Stimulated activated CD8-positive, alpha-beta memory T cell treated with anti-CD3 and anti-CD28 coated beads, Interleukin-2, amount 100 ng/mL, for 48 hours (primary cell): ENCODE results near the gene ATRN.

ENCODE experiments used
- DNase-seq, 2 donors: peaks; one replicate each; pipeline ENCODE4 v3.0.0-alpha.2; 2020; ENCODE audit warnings: low read depth in 2 of 2

Gene ATRN

GRCh38 chr20:3658019-3658715 is 187.3 kb downstream of the ATRN start:
- no peak for DNase-seq

DNA sequence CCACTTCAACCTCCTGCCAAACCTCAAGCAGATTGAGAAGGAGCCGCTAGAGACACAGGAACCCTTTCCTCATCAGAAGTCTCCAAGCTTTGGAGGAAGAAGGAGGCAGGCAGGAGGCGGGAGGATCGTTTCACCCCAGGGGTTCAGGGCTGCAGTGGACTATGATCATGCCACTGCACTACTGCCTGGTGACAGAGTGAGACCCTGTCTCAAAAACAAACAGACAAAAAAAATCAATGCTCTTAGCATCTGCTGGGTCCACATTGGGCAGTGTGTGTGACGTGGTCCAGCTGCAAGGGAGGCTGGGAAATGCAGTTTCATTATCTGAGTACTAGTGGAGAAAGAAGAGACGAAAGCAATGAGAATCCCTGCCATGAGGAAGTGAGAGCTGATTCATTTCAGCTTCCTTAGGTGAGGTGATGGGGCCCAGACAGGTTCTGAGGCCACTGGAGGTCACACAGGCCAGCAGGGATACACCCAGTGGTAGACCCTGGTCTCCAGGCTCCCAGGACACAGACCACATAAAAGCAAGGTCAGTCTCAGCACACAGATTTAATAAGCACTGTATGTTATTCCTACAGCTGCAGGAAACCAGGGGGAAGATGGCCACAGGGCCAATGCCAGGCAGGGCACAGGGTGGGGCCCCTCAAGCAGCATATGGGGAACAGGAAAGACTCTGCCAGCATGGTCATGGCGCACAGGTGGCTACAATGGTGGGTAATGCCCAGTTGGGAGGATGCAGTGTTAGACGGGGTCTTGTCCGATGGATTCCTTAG is 188.1 kb downstream of the ATRN start:
- no peak for DNase-seq

- no peak for DNase-seq
Measured at GRCh38 chr20:3659492-3660261, 188.9 kb downstream of the ATRN start.

DNA sequence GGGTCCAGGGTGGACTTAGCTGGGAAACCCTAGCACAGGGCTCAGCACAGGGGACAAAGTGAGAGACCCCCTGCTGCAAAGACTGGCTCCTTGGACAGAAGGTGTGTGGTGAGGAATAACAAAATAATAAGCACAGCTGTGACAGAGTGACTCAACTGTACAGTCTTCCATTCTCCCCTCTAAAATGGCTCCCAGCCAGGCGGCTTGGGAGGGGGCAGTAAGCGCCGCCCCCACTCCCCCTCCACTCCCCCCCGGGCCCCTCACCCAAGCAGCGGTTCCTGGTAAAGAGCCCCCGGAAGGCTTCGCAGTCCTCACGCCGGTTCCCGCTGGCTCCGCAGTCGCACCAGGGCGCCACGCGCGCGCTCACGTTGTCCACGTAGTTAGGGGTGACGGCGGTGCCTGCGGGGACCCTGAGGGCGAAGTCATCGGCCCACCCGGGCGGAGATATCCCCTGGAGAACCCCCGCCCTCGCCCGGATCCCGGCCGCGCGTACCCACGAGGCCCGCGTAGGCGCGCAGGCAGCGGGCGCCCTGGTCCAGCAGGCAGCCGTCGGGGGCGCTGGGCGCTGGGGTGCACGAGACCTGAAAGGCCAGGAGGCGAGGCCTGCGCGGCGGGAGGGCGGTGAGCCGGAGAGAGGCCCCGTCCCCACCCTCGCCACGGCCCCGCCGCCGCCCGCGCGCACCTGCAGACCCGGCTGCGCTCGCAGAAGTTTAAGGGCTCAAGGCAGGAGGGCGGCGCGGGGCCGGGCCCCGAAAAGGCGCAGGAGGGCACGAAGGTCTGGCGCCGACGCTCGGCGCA is 189.6 kb downstream of the ATRN start:
- DNase-seq: no peak

DNA sequence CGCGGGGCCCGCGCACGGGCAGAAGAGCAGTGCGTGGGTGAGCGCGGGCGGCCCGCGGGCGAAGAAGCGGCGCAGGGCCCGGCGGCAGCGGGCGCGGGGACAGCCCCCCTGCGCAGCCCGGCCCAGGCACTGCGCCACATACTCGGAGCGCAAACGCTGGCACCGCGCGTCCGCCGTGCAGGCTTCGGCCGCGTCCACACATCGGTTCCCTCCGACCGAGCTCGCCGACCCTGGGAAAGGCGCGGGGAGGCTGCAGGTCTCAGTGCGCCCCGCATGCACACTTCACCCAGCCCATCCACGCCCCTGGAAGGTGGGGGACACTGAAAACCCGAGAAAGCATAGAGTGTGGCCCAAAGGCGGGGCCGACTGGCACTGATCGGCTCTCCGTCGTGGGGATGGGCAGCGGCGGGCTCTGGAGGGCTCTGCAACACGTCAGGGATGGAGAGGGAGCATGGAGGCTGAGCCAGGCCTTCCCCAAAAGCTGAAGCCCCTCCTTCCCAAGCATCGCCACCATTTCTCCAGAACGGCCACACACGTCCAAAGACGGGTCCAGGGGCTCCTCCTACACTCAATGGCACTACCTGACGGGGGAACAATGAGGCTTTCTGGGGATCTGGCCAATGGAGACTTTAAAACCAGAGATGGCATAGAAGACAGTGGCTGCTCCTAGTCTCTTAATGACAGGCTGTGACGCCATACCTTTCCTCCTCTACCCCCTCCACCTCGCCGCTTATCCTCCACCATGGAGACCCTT is 190.4 kb downstream of the ATRN start:
- DNase-seq: no peak

GRCh38 chr20:3661814-3662665 is 191.2 kb downstream of the ATRN start:
- no peak for DNase-seq

DNA sequence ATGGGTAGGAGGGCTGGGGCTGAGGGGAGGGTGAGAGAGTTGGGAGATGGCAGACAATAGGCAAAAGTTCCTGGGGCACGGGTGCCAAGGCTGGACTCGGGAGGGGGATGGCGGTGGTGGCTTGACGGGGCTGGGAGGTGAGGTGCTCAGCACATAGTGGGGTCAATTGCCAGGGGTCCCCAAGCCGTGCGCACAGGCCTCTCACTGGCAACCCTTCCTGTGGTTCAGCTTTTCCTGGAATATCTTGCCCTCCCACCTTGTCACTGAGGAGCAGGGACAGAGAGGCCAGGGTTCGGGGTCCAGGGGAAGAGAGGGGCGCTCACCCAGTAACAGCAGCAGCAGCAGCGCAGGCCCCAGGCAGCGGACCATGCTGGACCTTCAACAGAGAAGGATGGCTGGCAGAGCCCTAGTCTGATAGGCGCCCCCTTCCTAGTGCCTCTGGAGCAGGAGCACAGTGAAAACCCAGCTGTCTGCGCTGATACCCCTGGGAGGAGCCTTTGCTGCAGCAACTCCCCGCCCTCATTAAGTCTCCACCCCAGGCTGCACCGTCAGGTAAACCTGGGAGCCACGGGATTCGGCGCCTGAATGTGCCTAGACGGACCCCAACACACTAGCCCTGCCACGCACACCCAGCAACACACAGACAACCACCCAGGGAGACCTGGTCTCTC is 192.3 kb downstream of the ATRN start, which contains the start of gene GFRA4:
TSS of gene GFRA4 (minus strand) at position 369 of the 671 bp plus-strand sequence. CDS start at position 369, 0 bp downstream.
- DNase-seq: no peak

GRCh38 chr20:3663858-3664257 is 193.0 kb downstream of the ATRN start:
- no peak for DNase-seq

- no peak for DNase-seq
Measured at GRCh38 chr20:3667434-3668037, 196.7 kb downstream of the ATRN start.

GRCh38 chr20:3669710-3670367 is 199.0 kb downstream of the ATRN start:
- DNase-seq: no peak

DNA sequence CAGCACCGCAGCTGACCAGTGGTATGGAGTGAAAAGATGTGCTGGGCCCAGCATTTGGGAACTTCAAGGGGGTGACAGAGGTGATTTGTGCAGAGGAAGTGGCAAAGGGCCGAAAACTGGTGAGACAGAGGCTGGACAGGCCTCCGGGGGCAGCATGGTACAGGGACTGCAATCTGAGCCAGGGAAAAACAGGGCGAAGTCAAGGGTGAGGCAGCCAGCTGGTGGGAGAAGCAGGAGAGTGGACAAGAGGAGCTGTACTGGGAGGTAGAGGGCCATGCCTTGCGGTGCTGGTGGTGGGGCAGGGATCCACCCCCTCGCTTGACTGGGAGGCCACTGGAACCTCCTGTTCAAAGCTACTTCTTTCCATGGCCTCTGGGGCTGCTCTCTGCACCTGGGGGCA is 199.7 kb downstream of the ATRN start:
- no peak for DNase-seq

DNA sequence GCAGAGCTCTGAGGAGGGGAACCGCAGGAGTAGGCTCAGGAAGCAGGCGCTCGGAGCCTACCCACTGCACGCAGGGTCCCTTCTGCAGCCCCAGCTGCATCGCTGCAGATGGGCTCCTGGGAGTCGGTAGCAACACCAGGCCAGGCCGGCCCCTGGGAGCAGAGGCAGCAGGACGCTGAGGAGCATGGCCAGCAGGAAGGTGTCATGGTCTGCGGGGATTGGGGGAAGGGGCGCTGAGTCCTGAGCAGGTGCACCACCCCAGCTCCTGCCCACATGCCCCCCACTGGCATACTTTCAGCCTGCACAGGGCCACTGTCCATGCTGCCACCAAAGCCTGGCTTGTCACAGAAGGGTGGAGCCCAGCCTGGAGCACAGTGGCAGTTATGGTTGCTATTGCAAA is 200.1 kb downstream of the ATRN start:
- no peak for DNase-seq

DNA sequence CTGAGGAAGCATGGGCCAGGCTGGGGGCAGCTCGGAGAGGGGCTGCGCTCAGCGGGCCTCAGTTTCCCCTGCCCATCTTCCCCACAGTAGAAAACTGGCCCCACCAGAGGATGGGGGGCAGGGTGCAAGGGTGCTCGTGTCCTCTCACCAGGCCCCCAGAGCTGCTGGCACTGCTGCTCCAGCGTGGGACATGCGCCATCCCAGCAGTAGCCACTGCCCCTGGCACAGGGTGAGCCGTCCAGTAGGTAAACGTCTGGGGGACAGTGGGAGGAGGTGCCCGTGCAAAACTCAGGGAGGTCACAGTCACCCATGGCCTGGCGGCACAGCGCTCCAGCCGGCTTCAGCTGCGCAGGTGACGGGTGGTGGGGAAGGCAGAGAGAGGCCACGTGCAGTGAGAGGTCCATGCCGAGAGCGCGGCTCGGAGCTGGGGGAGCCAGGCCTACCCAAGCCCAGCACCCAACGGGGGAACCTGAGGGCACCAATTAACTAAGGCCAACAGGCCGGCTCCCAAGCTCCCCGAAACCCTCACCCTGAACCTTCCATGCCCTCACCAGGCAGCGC is 201.2 kb downstream of the ATRN start:
- no peak for DNase-seq

DNA sequence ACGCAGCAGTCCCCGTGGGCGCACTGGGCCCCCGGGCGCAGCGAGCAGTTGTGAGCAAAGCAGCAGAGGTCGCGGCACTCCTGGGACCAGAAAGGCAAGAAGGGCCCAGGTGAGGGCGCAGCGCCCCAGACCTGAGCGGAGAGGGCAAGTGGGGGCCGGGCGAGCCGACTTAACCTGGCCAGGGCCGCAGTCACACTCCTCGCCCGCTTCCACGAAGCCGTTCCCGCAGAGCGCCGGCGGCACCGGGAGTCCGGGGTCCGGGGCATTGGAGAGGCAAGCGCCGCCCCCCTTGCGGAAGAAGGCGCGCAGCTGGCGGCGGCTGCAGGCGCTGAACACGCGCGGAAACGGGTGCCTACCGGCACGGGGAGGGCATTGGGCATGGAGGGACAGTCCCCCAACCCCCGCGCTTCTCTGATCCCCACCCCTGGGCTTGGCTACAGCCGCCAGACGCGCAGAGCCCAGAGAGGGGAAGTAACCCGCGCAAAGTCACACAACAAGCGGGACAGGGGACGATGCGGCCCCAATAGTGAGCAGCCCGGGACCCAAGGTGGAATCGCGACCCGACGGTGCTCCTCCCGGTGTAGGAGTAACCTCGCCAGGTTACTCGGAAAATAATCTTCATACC is 201.8 kb downstream of the ATRN start:
- no peak for DNase-seq

GRCh38 chr20:3673221-3674070 is 202.6 kb downstream of the ATRN start:
- DNase-seq: no peak

DNA sequence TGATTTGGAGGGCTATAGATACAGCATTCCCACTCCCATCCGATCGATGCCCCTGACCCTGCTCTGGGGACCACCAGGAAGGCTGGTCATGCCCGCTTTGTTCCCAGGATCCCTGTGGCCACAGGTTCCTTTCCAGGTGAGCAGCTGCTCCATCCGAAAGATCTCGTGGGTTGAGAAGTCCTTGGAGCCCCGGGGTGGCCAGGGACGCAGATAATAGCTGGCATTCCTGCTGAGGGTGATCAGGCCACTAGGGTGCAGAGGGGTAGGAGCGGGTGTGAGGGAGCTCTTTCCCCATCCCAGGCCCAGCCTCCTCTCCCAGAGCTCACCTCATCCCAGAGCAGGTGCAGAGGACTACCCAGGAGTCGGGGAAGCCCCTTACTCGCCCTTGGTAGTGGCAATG is 203.6 kb downstream of the ATRN start:
- no peak for DNase-seq
